SK-N-MC (cell line): ENCODE results near the gene BCL7B.
A peak's percentile ranks its signal among the peaks of the same experiment; 100 is the strongest.

Source experiments
- EZH2 ChIP-seq: fragments of 200-600 bp; sonication (generic); IDR thresholded peaks from one replicate; pipeline ENCODE4 v1.6.1; 2017; ENCODE audit warnings: antibody characterized with exemption
- FOXP2 ChIP-seq: optimal IDR thresholded peaks from 2 replicates; pipeline ENCODE3; 2011; ENCODE audit warnings: mild to moderate bottlenecking, moderate library complexity; ENCODE audit not compliant: insufficient read depth; ENCODE audit errors: extremely low read length, control extremely low read depth
- POLR2AphosphoS5 ChIP-seq: IDR thresholded peaks from 2 replicates; pipeline ENCODE4 v1.6.1; 2012; ENCODE audit warnings: mild to moderate bottlenecking, low read depth, low read length, borderline replicate concordance

GRCh38 chr7:73522105-73522872 is 35.2 kb downstream of the BCL7B start, which contains the start of gene BAZ1B:
- no peak for TF ChIP-seq EZH2
- TF ChIP-seq POLR2AphosphoS5 = peak; percentile 87
- TF ChIP-seq FOXP2 = no peak
